Peyer's patch (tissue), 4 donors: ENCODE data around the gene B3GALT6. TPM values are rescaled to one million over a fixed set of nuclear protein-coding genes. Genes with fewer than 3 reads are reported as not detected.
A peak's percentile ranks its signal among the peaks of the same experiment; 100 is the strongest.

ENCODE experiments used
- DNase-seq, 3 donors: peaks; one replicate each; pipeline ENCODE4 v3.0.0-alpha.2; 2017 to 2019
- H3K27ac ChIP-seq, 4 donors: fragments of 200-600 bp; sonication (generic); one replicate each; pipeline ENCODE4 v1.5.1; 2016 to 2019
- H3K27me3 ChIP-seq, 2 donors: fragments of 200-600 bp; sonication (generic); one replicate each; pipeline ENCODE4 v1.5.1; 2019
- H3K36me3 ChIP-seq, 3 donors: fragments of 200-600 bp; sonication (generic); one replicate each; pipeline ENCODE4 v1.5.1; 2016 to 2019
- H3K4me1 ChIP-seq, 4 donors: fragments of 200-600 bp; sonication (generic); one replicate each; pipeline ENCODE4 v1.5.1; 2016 to 2019
- H3K4me3 ChIP-seq, 4 donors: fragments of 200-600 bp; sonication (generic); 1 replicate in 3 of 4; 2 replicates in 1 of 4; pipeline ENCODE4 v1.5.1; 2016 to 2019; ENCODE audit warnings: mild to moderate bottlenecking in 1 of 4
- H3K9me3 ChIP-seq, 4 donors: fragments of 200-600 bp; sonication (generic); one replicate each; pipeline ENCODE4 v1.5.1; 2016 to 2019; ENCODE audit warnings: mild to moderate bottlenecking in 1 of 4
- POLR2A ChIP-seq, 2 donors: fragments of 450-650 bp; IDR thresholded peaks; one replicate each; pipeline ENCODE4 v1.5.1; 2017; ENCODE audit warnings: antibody characterized with exemption in 2 of 2, mild to moderate bottlenecking in 2 of 2, moderate library complexity in 2 of 2
- total RNA-seq, 4 donors: library from RNA; depleted of rRNA; stranded (reverse); fragments of >200 nt; gene quantifications; one replicate each; pipeline ENCODE4 v1.1.0, GENCODE V29; 2016
- TF ChIP-seq, protein P1 (sequence below), 6 experiments: fragments of 450-650 bp in 4 of 6; fragments of 200-600 bp in 2 of 6; sonication (generic) in 1 of 6; IDR thresholded peaks; one replicate each; pipeline ENCODE4 v1.5.1; 2017 to 2019; ENCODE audit warnings: antibody characterized with exemption in 6 of 6, mild to moderate bottlenecking in 3 of 6, moderate library complexity in 1 of 6

The B3GALT6 gene
- total RNA-seq, 4 donors from 2014 or later, result 9.1 to 13.4 (median 10.6) TPM

DNA sequence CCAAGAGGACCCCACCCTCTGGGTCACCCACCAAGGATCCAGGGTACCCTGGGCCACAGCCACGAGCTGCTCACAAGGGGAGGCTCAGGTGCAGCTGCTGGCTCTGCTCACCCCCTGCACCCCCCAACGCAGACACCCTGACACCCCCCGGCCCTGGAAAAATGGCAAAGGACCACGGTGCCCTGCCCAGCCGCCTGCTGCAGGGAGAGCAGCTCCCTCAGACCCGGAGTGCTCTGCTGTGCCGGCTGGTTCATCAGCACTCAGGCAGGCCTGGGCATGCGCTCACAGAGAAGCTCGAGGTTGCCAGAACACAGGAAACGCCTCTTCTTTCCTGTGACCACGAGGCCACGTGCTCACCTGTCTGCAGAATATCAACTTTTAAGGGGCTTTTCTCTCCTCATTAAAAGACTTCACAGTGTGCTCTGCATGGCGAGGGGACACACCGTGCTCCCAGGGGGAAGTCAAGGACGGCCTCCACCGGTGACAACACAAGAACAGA, 18.8 kb downstream of the B3GALT6 start:
- peak in 2 of 3 donors; percentile 68 to 75 for DNase-seq
- H3K9me3 ChIP-seq, result no peaks in the 10 kb centered on the region
- peaks cover 0 to 15% of the 10 kb centered on the region in 2 donors for H3K27me3 ChIP-seq
- no peak for TF ChIP-seq POLR2A (IDR thresholded peaks at IDR 0.05)
- TF ChIP-seq, protein P1, sequence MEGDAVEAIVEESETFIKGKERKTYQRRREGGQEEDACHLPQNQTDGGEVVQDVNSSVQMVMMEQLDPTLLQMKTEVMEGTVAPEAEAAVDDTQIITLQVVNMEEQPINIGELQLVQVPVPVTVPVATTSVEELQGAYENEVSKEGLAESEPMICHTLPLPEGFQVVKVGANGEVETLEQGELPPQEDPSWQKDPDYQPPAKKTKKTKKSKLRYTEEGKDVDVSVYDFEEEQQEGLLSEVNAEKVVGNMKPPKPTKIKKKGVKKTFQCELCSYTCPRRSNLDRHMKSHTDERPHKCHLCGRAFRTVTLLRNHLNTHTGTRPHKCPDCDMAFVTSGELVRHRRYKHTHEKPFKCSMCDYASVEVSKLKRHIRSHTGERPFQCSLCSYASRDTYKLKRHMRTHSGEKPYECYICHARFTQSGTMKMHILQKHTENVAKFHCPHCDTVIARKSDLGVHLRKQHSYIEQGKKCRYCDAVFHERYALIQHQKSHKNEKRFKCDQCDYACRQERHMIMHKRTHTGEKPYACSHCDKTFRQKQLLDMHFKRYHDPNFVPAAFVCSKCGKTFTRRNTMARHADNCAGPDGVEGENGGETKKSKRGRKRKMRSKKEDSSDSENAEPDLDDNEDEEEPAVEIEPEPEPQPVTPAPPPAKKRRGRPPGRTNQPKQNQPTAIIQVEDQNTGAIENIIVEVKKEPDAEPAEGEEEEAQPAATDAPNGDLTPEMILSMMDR (IDR thresholded peaks at IDR 0.05), result no peak
- H3K4me1 ChIP-seq, result peaks cover 0 to 16% (median 10%) of the 10 kb centered on the region in 4 donors
- peaks cover 0 to 33% (median 0%) of the 10 kb centered on the region in 3 donors for H3K36me3 ChIP-seq
- H3K4me3 ChIP-seq, result no peak overlapping the region
- H3K27ac ChIP-seq, result peak overlapping the region in 2 of 4 donors; percentile 16 to 48

DNA sequence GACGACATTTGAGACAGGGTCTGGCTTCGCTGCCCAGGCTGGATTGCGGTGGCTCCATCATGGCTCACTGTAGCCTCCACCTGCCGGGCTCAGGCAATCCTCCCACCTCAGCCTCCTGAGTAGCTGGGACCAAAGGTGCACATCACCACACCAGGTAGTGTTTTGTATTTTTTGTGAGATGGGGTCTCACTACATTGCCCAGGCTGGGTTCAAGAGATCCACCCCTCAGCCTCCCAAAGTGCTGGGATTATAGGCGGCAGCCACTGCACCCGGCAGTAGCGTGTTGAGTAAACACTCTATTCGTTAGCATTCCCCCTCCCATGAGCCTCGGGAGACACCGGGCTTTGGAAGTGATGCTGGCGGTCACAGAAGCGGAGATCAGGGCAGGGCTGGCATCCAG, 21.3 kb downstream of the B3GALT6 start:
- DNase-seq, result no peak
- H3K9me3 ChIP-seq, result no peaks in the 10 kb centered on the region
- no peaks in the 10 kb centered on the region for H3K27me3 ChIP-seq
- H3K36me3 ChIP-seq, result peaks cover 0 to 47% (median 0%) of the 10 kb centered on the region in 3 donors
- peaks cover 0 to 11% (median 5%) of the 10 kb centered on the region in 4 donors for H3K4me1 ChIP-seq
- H3K4me3 ChIP-seq, result no peak overlapping the region
- H3K27ac ChIP-seq, result no peak overlapping the region
- TF ChIP-seq POLR2A (IDR thresholded peaks at IDR 0.05), result no peak
- TF ChIP-seq, protein P1 (IDR thresholded peaks at IDR 0.05), result no peak

DNA sequence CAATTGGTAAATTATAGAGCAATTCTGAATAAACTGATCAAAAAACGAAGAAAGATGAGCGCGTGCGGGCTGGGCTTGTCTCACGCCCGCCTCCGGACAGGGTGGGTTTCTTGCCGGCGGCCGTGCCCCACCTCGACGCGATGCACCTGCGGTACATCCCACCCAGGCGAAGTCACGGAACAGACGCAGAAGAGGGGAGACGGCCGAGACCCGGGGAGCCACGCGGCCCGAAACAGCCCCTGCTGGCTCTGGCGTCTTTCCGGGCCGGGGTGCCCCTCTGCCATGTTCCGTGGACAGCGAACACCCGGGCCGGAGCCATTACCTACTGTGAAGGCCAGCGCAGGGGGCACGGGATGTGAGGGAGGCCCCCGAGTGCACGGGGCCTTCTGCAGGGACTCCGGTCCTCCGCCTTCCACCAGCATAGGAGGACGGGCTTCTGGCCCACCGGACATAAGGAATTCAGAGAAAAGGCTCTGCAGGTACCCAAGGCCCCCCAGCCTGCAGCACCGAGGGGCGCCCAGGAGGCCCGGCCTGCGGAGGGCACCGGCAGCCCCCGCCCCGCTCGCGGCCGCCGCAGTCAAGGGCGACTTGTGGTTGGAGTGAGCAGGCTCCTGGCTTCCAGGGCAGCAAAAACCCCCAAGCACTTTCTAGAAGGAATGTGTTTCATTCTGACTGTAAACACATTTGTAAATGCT, 22.1 kb downstream of the B3GALT6 start:
- peaks cover 0 to 11% (median 5%) of the 10 kb centered on the region in 4 donors for H3K4me1 ChIP-seq
- H3K36me3 ChIP-seq, result peaks cover 0 to 54% (median 0%) of the 10 kb centered on the region in 3 donors
- H3K9me3 ChIP-seq, result no peaks in the 10 kb centered on the region
- no peaks in the 10 kb centered on the region for H3K27me3 ChIP-seq
- DNase-seq, result no peak
- TF ChIP-seq POLR2A (IDR thresholded peaks at IDR 0.05), result no peak
- TF ChIP-seq, protein P1 (IDR thresholded peaks at IDR 0.05), result no peak
- H3K27ac ChIP-seq, result no peak overlapping the region
- no peak overlapping the region for H3K4me3 ChIP-seq

DNA sequence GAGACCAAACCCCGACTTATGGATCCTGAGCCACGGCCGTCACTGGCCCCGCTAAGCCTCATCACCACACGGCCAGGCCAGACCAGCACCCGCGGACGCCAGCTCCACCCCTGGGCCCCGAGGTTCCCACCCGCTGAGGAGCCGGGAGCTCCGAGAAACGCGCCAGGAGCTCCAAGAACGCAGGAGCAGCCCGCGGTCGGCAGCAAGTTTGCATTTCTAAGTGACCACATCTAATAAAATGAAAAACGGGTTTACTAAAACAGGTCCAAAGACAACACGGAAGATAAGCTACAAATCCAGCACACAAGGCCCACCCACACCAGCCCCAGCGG, 22.6 kb downstream of the B3GALT6 start:
- DNase-seq, result no peak
- H3K9me3 ChIP-seq, result no peaks in the 10 kb centered on the region
- H3K27ac ChIP-seq, result no peak overlapping the region
- peaks cover 0 to 11% (median 5%) of the 10 kb centered on the region in 4 donors for H3K4me1 ChIP-seq
- H3K36me3 ChIP-seq, result peaks cover 0 to 59% (median 0%) of the 10 kb centered on the region in 3 donors
- TF ChIP-seq POLR2A (IDR thresholded peaks at IDR 0.05), result no peak
- TF ChIP-seq, protein P1 (IDR thresholded peaks at IDR 0.05), result no peak
- H3K27me3 ChIP-seq, result no peaks in the 10 kb centered on the region
- no peak overlapping the region for H3K4me3 ChIP-seq

DNA sequence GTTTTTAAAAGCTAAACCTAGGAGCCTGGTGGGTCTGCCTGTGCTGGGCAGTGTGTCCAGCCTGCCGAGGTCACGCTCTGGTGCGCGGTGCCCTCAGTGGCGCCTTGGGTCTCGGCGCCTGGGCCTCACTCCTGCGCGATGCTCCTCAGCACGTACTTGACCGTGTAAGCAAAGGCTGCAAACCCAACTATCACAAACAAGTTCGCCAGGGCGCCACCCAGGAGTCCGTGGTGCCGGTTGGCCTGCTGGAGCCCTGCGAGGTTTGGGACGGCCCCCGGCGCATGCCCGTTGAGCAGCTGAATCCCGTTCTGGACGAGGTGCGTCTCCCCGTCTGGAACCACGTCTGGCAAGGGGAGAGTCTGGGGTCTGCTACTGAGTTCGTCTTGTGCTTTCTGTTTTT, 23.0 kb downstream of the B3GALT6 start:
- H3K36me3 ChIP-seq, result peaks cover 0 to 64% (median 0%) of the 10 kb centered on the region in 3 donors
- no peak for TF ChIP-seq POLR2A (IDR thresholded peaks at IDR 0.05)
- TF ChIP-seq, protein P1 (IDR thresholded peaks at IDR 0.05), result no peak
- no peaks in the 10 kb centered on the region for H3K27me3 ChIP-seq
- H3K27ac ChIP-seq, result no peak overlapping the region
- H3K4me1 ChIP-seq, result peaks cover 0 to 11% (median 5%) of the 10 kb centered on the region in 4 donors
- no peaks in the 10 kb centered on the region for H3K9me3 ChIP-seq
- H3K4me3 ChIP-seq, result no peak overlapping the region
- no peak for DNase-seq
